Measurements from ENCODE around the gene DPP8. TPM values are rescaled to one million over a fixed set of nuclear protein-coding genes. Genes with fewer than 3 reads are reported as not detected.

DPP8 gene
- total and polyA plus RNA-seq, 2 donors from 2014 or later = 8.2 to 38.6 TPM

GRCh38 chr15:65423976-65424679 lies 93.4 kb downstream of the DPP8 start:
- Histone ChIP-seq H3K36me3 (ENCODE audit: control insufficient read depth in 2 of 3, insufficient read depth in 3 of 3, low read length in 3 of 3) (no peaks in the 10 kb centered on the region), H3K9ac (ENCODE audit: low read length in 3 of 3) (no peak overlapping the region), H3K4me1 (ENCODE audit: control insufficient read depth in 2 of 3, insufficient read depth in 2 of 3, low read depth in 1 of 3, low read length in 3 of 3) (peaks cover 0 to 13% (median 5%) of the 10 kb centered on the region in 3 donors), H3K9me3 (ENCODE audit: control insufficient read depth in 2 of 3, insufficient read depth in 1 of 3, low read length in 3 of 3) (no peaks in the 10 kb centered on the region), H3K4me3 (ENCODE audit: low read length in 3 of 3) (no peak overlapping the region), H3K27me3 (ENCODE audit: control insufficient read depth, insufficient read depth, low read length) (no peaks in the 10 kb centered on the region), H3K27ac (ENCODE audit: low read depth in 2 of 2, low read length in 2 of 2) (no peak overlapping the region)
- FAIRE-seq = no peak
- intact Hi-C loops (cut with DNase I) = no loop called here
- TF ChIP-seq CTCF (IDR thresholded peaks at IDR 0.05; ENCODE audit: borderline replicate concordance, extremely low read depth, insufficient read depth) = no peak
- DNase-seq = no peak

- DNase-seq (no peak), FAIRE-seq (no peak)
- Histone ChIP-seq H3K9ac (ENCODE audit: low read length in 3 of 3) (no peak overlapping the region), H3K27me3 (ENCODE audit: control insufficient read depth, insufficient read depth, low read length) (no peaks in the 10 kb centered on the region), H3K9me3 (ENCODE audit: control insufficient read depth in 2 of 3, insufficient read depth in 1 of 3, low read length in 3 of 3) (no peaks in the 10 kb centered on the region), H3K4me3 (ENCODE audit: low read length in 3 of 3) (no peak overlapping the region), H3K27ac (ENCODE audit: low read depth in 2 of 2, low read length in 2 of 2) (no peak overlapping the region), H3K4me1 (ENCODE audit: control insufficient read depth in 2 of 3, insufficient read depth in 2 of 3, low read depth in 1 of 3, low read length in 3 of 3) (peaks cover 0 to 13% (median 5%) of the 10 kb centered on the region in 3 donors), H3K36me3 (ENCODE audit: control insufficient read depth in 2 of 3, insufficient read depth in 3 of 3, low read length in 3 of 3) (no peaks in the 10 kb centered on the region)
- TF ChIP-seq CTCF (IDR thresholded peaks at IDR 0.05; ENCODE audit: borderline replicate concordance, extremely low read depth, insufficient read depth) = no peak
- intact Hi-C loops (cut with DNase I) = no loop called here
Observed at GRCh38 chr15:65423150-65423975, 94.1 kb downstream of the DPP8 start.

GRCh38 chr15:65421360-65422215 lies 95.9 kb downstream of the DPP8 start:
- Histone ChIP-seq H3K36me3 (ENCODE audit: control insufficient read depth in 2 of 3, insufficient read depth in 3 of 3, low read length in 3 of 3) (no peaks in the 10 kb centered on the region), H3K4me1 (ENCODE audit: control insufficient read depth in 2 of 3, insufficient read depth in 2 of 3, low read depth in 1 of 3, low read length in 3 of 3) (peaks cover 0 to 13% (median 5%) of the 10 kb centered on the region in 3 donors), H3K9ac (ENCODE audit: low read length in 3 of 3) (peak overlapping the region in 2 of 3 donors; percentile 10 to 29), H3K27ac (ENCODE audit: low read depth in 2 of 2, low read length in 2 of 2) (no peak overlapping the region), H3K4me3 (ENCODE audit: low read length in 3 of 3) (peak overlapping the region; percentile 30 to 76 (median 54)), H3K27me3 (ENCODE audit: control insufficient read depth, insufficient read depth, low read length) (no peaks in the 10 kb centered on the region), H3K9me3 (ENCODE audit: control insufficient read depth in 2 of 3, insufficient read depth in 1 of 3, low read length in 3 of 3) (no peaks in the 10 kb centered on the region)
- no peak for TF ChIP-seq CTCF (IDR thresholded peaks at IDR 0.05; ENCODE audit: borderline replicate concordance, extremely low read depth, insufficient read depth)
- intact Hi-C loops (cut with DNase I) = no loop called here
- peak in 4 of 5 donors; percentile 80 to 94 (median 86) for DNase-seq
- no peak for FAIRE-seq
